Epithelial cell of prostate (primary cell): Measurements from ENCODE around the gene COQ3.
"Not testable (repeated sequence)": the region's sequence is repeated elsewhere in the genome, so short reads cannot be mapped to it uniquely, and the experiment has no call there.

Experiments used
- DNase-seq: peaks from one replicate; pipeline ENCODE4 v3.0.0-alpha.2; 2011; ENCODE audit warnings: low read depth, low spot score
- H3K27ac ChIP-seq: fragments of 450-650 bp; 2 replicates; pipeline ENCODE4 v1.5.1; 2017; ENCODE audit warnings: mild to moderate bottlenecking

The COQ3 gene

GRCh38 chr6:99338188-99338587 lies 55.8 kb downstream of the COQ3 start:
- DNase-seq, result no peak
- no peak overlapping the region for H3K27ac ChIP-seq

GRCh38 chr6:99335298-99335697 lies 58.7 kb downstream of the COQ3 start:
- DNase-seq, H3K27ac ChIP-seq: not testable (repeated sequence)

- H3K27ac ChIP-seq, result no peak overlapping the region
- no peak for DNase-seq
Measured at GRCh38 chr6:99334526-99335127, 59.4 kb downstream of the COQ3 start.

GRCh38 chr6:99333068-99333467 lies 60.9 kb downstream of the COQ3 start:
- DNase-seq, result no peak
- no peak overlapping the region for H3K27ac ChIP-seq

- no peak for DNase-seq
Measured at GRCh38 chr6:99331531-99331930, 62.5 kb downstream of the COQ3 start.

GRCh38 chr6:99330159-99330558 lies 63.8 kb downstream of the COQ3 start:
- DNase-seq, result no peak
- no peak overlapping the region for H3K27ac ChIP-seq

More at GRCh38 chr6:99331531-99331930, 62.5 kb downstream of the COQ3 start:
- H3K27ac ChIP-seq, result no peak overlapping the region

- H3K27ac ChIP-seq, result no peak overlapping the region
Measured at GRCh38 chr6:99324996-99325395, 69.0 kb downstream of the COQ3 start.

More at GRCh38 chr6:99324996-99325395, 69.0 kb downstream of the COQ3 start:
- no peak for DNase-seq
